HPDE6-E6E7 (cell line): ENCODE results near the gene ENTPD8.

Source experiments
- DNase-seq: peaks from one replicate; pipeline ENCODE4 v3.0.0; 2011; ENCODE audit warnings: missing footprints; ENCODE audit errors: extremely low spot score

The ENTPD8 gene, protein sequence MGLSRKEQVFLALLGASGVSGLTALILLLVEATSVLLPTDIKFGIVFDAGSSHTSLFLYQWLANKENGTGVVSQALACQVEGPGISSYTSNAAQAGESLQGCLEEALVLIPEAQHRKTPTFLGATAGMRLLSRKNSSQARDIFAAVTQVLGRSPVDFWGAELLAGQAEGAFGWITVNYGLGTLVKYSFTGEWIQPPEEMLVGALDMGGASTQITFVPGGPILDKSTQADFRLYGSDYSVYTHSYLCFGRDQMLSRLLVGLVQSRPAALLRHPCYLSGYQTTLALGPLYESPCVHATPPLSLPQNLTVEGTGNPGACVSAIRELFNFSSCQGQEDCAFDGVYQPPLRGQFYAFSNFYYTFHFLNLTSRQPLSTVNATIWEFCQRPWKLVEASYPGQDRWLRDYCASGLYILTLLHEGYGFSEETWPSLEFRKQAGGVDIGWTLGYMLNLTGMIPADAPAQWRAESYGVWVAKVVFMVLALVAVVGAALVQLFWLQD

DNA sequence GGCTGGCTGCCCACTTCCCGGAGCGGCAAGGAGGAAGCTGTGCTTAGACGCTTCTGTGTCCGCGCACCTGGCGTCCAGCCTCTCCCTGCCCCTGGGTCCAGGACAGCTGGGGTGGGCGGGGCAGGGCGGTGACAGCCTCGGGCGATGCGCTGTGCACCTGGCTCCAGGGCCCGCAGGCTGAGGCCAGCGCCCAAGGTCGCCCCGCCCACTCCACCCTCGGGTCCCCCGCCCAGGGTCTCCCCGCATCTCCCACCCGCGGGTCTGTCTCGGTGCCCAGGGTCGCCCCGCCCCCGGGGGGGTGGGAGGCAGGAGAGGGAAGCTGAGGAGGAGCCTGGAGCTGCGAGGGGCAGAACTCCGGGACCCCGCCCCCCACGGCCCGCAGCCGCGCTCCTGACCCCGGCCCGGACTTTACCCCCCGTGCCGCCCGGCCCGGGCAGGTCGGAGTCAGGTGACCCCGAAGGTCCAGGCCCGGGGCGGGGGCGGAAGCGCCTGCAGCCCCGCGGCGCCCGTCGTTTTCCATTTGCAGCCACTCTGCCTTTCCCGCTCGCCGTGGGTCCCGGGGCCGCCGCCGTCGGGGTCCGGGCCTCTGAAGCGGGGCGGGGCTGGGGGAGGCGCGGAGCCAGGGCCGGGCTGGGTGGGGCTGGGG, at the start of gene ENTPD8:
TSS of gene ENTPD8 (minus strand) at position 69 of the 646 bp plus-strand sequence. CDS start 3,072 bp downstream, outside the sequence.
- peak; percentile 56 for DNase-seq

DNA sequence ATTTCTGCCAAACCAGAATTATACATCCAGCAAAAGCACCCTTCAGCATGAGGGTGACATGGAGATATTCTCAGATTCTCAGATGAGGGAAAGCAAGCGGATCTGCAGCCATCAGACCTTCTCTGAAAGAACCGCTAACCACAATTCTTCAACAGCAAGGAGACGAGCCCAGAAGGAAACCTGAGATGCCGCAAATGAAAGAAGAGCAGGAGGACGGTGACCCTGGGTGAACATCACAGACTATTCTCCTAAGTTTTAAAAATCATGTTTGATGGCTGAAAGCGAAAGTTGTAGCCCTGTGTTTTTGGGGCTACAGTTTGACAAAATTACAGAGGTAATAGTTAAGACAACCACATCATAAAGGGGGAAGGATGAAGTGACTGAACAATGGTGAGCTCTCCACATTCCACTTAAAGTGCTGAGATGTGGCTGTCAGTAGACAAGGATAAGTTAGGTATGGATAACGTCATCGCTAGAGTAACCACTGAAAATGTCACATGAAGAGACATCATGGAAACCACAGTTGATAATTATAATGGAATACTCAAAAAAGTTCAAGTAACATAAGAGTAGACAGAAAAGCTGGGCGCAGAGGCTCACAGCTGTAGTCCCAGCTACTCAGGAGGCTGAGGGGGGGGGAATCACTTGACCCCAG, 49.5 kb upstream of the ENTPD8 start:
- DNase-seq: no peak

DNA sequence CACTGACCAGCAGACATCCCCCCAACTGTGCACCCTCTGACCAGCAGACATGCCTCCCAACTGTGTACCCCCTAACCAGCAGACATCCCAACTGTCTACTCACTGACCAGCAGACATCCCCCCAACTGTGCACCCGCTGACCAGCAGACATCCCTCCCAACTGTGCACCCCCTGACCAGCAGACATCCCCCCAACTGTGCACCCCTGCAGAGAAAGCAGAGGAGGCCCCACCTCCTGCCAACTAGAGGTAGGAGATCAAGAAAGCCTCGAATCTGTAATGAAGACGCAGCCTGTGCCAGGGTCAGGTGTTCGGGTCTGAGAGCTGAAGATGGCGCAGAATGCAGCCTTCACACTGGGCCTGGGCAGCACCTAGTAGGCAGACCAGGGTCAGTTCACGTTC, 47.7 kb upstream of the ENTPD8 start:
- no peak for DNase-seq

DNA sequence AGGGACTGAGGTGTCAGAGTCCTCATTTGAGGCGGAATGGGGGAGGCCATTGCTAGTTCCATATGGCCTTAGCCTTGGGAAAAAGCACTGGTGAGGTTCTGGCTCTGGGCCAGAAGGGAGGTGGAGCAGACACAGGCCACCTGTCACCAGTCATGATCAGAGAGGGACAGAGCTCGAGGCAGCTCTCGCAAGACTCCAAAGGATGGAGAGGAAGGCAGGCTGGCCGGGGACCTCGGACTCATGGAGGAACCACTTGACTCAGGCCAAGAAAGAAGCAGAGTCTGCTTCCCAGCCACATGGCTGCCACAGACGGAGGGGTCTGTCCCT, 47.1 kb upstream of the ENTPD8 start:
- DNase-seq: no peak

DNA sequence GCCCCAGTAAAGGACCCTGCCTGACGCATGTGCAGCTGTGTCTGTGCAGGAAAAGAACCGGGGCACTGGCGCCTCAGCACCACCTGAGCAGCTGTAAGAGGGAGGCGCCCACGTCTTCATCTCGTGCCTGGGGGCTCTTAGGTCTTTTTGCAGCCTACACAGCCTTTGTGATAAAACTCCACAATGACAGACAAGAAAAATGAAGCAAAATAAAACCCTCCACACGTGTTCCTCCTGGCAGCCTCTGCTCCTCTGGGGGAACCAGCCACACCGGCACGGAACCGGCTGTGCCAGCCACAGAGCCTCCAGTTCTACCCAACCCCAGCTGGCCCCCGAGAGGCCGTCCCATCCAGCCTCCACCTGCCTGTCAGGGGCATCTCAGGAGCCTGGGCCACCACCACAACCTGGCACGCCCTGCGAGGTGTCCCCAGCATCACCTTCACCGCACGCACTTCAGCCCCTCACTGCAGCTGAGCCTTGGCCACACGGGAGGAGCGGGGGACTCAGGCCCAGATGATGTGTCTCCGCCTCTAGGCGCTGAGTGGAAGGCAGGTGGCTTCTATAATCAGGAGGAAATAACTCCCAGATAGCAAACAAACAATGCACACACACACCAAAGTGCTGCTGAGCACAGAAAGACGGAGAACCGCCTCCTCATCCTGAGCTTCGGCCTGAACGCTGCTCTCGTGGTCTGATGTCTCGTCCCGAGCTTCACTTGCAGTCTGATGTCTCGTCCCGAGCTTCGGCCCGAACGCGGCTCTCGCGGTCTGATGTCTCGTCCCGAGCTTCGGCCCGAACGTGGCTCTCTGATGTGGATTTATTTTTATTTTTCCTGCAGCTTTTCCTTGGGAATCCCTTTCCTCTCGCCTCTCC, 46.5 kb upstream of the ENTPD8 start:
- no peak for DNase-seq

DNA sequence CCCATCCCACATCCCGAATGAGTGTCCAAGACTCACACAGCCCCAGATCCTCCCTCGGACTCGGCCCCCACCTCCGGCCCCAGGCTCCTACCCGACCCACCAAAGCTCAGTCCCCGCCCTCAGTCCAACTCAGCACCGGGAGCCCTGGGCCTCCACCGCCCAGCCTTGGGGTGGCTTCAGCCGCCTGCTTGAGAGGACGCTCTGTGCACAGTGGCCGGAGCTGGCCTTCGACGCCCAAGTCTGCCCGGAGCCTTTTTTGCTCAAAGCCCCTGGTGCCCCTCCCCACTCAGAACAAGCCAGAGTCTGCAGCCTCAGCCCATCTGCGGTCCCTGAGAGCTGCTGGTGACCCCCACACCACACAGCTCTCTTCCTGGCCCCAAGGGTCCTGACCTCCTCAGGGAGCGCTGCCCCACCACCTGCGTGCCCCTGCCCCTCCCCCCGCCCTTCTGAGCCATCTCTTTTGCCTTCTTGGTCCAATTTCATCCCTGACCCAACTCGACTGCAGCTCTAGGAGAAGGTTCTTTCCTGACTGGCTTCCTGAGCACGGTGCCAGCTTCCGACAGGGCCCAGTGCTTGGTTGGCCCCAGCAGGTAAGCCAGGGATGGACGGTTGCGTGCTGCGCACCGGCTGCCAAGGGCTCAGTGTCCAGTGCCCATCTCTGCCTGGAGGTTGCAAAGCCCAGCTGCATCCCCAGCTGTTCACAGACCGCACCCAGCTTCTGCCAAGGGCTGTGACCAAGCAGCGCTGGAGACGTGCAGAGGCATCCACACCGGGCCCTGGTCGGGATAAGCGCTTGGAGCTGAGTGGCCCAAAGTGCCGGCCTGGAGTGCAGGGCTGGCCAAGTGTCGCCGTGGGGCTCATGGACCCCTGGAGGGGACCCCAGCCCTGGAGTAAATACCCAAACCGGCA, 45.6 kb upstream of the ENTPD8 start:
- DNase-seq: no peak

DNA sequence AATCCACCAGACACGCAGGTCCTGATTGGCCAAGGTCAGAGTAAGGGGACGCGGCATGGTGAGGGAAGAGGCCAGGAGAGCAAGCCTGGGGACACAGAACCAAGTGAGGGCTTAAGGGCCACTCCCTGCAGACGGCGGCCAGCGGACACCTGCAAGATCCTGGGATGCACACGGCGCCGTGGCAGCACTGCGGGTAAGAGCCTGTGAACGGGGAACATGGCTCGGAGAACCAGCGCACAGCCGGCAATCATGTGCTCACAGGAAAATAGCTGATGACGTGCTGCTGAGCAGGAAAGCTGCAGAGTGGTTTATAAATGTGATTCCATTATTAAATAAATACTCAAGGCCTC, 45.0 kb upstream of the ENTPD8 start:
- DNase-seq: no peak

DNA sequence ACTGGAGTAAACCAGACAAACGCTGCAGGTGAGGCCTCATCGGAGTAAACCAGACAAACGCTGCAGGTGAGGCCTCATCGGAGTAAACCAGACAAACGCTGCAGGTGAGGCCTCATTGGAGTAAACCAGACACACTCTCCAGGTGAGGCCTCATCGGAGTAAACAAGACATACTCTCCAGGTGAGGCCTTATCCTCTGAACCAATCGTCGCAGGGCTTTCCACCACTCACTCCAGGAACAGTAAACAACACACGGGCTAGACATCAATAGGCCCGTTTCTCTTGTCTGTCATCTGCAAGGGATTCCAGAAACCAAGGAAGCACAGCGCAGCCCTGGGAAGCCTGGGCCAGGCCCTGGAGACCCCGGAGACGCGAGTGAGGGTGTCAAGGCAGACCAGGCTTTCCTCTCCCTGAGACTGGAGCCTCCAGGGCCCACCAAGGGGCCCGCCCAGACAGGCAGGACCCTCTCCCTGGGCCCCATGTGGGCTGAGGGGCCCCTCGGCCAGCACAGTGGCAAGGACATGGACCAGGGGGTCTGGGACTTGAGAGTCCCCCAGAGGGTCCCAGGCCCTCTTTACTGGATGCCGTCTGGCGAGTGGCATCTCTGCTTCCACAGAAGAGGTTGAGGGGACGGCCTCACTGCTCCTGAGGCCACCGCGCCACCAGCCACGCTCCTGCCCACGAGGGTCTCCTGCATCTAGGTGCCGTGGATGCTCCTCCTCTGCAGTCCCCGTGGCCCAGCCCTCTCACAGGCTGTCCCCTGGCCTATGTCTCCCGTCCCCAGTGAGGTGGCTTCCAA, 44.4 kb upstream of the ENTPD8 start:
- DNase-seq: no peak

DNA sequence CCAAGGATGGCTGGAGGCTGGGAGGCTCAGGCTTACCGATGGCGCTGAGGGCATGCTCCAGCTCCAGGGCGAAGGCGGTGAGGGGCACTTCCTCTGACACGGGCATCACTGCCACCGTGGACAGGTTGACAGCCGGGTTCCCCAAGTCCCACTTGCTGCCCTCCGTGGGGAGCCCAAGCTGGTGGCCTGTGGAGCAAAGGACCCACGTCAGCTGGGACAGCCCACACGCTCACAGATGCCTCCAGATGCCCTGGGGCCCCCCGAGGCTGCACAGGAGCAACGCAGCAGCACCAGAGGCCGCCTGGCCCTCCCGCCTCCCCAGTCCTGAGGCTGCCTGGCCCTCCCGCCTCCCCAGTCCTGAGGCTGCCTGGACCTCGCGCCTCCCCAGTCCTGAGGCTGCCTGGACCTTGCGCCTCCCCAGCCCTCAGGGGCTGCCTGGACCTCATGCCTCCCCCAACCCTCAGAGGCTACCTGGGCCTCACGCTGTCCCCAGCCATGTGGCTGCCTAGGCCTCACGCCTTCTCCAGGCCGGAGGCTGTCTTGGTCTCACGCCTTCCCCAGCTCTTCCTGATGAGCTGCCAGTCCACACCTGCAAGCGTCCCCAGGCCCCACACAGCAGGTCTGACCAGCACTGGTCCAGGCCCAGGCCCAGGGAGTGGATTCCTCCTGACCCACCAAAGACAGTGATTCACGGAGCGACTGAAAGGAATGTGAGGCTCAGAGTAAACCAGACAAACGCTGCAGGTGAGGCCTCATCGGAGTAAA, 43.6 kb upstream of the ENTPD8 start:
- no peak for DNase-seq

DNA sequence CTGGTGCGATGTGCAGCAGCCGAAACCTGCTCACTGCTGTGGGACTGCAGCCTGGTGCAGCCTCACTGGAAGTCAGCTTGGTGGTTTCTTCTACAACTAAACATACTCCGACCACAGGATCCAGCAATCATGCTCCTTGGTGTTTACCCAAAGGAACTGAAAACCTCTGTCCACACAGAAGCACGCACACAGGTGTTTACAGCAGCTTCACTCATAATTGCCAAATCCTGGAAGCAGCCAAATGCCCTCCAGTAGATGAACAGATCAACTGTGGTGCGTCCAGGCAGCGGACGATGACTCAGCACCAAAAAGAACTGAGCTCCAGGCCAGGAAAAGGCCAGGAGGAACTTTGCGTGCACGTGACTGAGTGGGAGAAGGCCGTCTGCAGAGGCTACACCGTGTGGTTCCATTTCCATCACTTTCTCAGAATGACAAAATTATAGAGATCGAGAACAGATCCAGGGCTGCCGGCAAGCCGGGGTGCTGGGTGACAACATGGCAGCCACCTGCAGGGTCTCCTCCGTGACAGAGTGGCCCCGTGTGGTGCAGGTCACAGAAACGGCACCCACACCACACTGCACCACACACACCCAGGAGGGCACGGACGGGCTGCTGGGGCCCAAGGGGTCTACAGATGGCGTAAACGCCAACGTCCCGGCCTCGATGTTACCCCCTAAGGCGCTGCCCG, 41.1 kb upstream of the ENTPD8 start:
- peak; percentile 60 for DNase-seq

DNA sequence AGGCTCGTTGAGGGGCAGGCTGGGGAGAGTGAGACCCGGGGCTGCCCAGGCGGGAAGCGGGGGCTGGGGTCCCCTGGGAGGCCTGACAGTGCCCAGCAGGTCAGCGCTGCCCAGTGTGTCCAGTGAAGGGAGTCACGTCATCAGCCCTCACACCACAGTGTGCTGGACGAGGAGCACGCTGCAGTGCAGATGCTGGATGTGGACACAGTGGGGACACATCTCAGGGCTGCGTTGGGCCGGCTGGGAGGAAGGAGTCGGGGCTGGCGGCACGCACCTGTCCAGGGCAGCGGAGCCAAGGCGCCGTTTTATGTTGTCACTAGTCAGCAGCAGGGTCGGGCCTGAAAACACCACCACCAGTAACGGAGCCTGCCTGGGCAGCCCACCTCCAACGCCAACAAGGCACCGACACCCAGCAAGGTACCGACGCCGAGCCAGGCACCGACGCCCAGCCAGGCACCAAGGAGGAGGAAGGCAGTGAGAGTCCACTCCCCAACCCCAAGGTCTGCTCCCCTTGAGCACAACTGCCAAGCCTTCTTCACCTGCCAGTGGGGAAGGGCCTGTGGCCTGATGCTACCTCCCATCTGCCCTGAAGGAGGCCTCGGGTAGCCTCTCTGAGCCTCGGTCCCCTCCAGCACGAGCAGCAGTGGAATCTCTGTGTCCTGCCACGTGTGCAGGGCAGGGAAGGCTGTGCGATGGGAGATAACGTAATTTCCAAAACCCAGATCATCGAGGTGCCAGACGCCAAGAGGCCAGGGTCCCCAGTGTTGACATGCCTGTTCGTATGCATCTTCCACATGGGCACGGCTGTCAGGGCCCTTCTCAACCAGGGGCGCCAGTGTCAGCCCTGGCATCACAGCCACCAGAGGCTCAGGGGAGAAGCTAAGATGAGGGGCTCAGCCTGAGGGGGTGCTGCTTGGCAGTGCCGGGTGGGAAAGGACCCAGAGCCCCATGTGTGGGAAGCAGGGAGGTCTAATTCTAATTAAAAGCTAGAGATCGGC, 39.8 kb upstream of the ENTPD8 start:
- DNase-seq: no peak

DNA sequence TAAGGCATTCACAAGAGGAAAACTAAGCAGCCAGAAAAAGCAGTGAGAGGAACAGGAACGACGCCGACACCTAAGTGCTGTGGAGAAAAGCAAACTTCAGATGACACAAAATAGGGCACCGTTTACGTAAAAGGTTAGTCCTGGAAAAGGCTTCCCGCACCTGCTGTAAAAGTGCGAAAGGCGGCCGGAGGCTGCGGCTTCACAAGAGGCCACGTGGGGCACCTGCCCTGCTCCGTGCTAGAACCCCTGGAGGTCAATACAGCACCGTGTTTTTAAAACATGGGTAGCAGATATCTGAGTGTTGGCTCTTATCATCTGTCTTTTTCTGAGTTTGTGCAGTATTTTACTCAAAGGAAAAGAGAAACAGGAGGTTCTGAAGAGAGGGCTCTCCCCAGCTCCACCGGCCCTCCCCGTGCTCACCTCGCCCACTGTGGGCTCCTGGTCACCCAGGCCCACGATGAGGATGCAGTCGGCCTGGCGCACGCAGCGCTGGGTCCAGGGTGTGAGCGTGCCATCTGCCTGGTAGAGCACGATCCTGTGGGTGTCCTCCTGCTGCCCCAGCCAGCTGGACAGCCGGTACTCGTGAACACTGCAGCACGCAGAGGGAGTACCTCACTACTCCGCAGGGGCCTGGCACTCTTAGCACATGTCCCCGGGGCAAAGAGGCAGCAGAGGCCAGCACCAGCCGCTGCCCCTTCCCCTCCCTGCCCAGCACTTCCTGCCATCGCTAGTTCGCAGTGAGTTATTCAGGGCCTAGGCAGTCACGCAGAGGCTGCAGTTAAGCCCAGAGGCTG, 38.9 kb upstream of the ENTPD8 start:
- no peak for DNase-seq

DNA sequence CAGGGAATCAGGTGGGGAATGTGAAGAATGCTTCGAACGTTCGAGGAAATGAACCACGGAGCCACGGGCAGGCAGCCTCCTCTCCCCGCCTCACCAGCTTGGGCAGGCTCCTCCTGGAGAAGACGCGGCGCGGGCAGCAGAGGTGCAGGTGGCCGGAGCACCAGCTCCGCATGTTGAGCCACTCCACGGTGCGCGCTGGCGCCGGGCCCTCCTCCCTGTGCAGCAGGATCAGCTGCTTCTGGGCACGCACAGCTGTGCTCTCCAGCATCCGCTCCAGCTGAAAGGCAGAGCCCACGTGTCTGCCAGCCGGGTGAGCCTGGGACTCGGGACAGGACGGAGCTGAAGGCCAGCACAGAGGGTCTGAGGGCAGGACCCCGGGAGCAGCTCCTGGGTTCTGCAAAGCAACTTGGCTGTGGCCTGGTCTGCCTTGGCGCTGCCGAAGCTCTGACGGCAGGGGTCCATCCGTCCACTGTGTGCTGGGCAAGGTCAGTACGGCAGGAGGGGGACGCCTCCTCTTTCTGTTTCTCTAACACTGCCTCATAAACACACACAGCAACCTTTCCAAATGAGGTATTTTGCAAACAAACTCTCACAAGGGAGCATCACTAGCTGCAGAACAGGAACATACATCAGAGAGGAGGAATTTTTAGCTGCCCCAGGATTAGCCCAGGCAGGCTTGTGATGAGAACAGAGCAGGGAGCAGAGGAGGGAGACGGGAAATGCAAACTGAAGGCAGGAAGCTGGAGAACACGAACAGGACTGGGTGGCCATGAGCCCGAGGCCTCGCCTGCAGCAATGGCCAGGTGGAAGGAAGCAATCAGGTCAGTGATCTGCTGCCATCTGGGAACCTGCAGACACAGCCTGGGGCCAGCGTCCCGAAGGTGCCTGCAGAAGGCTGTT, 38.1 kb upstream of the ENTPD8 start:
- DNase-seq: no peak

DNA sequence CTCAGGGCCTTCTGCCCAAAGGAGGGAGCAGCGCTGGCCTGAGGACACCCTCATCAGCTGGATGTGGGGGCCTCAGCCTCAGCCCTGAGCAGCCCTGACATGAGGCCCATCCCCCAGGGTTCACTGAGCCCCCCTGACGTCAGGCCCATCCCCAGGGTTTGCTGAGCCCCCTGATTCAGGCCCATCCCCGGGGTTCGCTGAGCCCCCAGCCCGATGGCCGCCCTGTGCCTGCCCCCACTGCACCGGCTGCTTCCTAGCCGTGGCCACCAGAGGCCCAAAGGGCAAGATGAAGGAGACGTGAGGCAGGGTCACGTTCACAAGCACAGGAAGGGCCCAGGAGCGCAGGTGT, 37.4 kb upstream of the ENTPD8 start:
- DNase-seq: no peak

DNA sequence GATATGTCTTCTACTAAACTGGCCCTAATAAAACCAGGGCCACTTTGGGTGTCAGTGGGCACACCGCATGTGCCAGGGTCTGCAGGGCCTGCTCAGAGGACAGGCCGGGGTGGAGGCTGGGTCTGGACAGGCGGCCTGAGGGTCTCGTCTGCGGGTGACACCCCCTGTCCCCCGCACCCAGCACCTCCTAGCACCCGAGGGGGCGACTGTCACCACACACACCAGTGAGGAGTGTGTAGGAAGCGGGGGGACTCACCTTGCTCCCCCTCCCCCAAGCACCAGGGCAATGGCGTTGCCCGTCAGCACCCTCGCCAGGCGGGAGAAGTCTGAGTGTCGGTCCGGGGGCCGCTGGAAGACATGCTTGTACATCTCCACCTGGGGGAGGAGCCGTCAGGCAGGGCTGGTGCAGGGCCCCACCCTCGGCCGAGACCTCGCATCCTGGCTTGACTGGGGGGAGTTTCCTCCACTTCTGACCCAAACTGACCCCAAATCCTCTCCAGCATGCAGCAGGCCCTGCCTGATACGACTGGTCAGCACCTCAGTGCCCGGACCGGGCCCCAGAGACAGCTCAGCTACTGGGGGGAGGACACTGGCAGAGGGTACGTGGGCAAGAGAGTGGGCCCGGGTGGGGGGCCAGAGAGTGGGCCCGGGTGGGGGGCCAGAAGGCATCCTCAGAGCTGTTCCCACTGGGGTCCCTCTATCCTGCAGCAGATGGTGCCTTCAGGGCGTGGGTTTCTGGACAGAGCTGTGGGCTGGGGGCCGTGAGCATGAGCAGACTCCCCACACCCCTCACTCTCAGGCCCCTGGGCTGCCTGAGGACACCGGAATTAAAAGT, 36.8 kb upstream of the ENTPD8 start:
- DNase-seq: no peak
